ENCODE results near the gene PLB1. TPM values are rescaled to one million over a fixed set of nuclear protein-coding genes. Genes with fewer than 3 reads are reported as not detected.

The PLB1 gene
- total RNA-seq, 2 experiments from 2014 or later, result 0.51 to 0.73 TPM

DNA sequence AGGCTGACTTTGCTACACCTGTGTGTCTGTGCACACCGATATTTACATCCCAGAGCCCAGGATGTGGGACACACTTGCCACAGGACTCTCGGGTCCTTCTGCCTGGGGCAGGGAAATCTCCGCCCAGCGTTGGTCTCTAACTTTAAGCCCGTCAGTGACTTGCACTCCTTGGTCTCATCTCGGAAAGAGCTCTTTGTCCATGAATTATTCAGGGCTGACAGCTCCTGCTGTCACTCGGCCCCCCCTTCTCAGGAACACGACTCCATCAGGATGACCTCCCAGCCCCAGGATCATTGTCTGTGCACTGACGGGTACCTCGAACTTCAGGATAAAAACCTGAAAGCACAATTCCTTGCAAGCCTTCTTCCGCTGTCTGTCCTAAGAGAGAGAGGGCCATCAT, 26.6 kb downstream of the PLB1 start:
- POLR2A ChIA-PET, result no interaction called here
- CTCF ChIA-PET, result no interaction called here

DNA sequence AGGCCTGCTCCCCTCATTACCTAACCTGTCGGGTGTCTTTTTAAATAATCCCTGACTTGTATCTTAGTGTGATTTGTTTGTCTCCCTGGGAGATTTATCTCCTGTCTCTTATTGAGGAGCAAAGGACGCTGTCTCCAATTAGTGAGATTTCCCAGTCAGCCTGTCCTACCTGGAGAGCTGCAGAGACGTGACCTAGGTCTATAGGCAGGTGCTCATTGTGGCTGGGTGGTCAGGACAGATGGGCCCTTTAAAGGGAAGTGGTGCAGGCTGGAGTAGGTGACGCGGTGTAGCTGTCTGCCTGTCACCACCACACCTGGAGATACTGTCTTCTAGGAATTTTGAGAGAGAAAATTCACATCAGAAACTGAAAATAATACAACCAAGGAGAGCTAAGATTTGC, 28.0 kb downstream of the PLB1 start:
- ChIA-PET POLR2A (no interaction called here), CTCF (no interaction called here)

GRCh38 chr2:28525481-28525880, 29.6 kb downstream of the PLB1 start:
- CTCF ChIA-PET, result no interaction called here
- POLR2A ChIA-PET, result no interaction called here

- ChIA-PET CTCF (no interaction called here), POLR2A (no interaction called here)
These were observed 30.8 kb downstream of the PLB1 start for GRCh38 chr2:28526527-28527132.

- ChIA-PET POLR2A (no interaction called here), CTCF (no interaction called here)
These were observed 31.3 kb downstream of the PLB1 start for GRCh38 chr2:28527196-28527595.

DNA sequence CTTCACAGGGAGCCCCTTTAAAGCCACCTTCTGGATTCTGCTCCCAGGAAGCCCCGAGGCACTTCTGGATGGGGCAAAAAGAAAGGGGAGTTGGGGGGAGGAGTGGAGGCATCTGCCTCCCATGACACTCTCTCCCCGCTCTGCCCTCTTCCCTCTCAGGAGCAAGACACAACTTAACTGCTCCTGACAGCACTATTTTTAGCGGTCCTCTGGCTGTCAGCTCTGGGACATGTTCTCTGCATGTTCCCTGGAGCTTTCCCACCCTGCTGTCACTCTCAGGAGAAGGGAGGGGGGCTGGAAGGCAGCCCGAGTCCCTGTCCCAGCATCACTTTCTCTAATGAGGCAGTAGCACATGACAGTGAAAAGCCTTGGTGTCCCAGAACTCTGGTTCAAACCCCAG, 32.3 kb downstream of the PLB1 start:
- POLR2A ChIA-PET, result no interaction called here
- CTCF ChIA-PET, result interaction anchor here (0.6 to 0.7 kb wide), 2 partner anchors 23 to 409 kb away, joined by 3 to 4 read pairs; no protein-coding TSS in a partner anchor

DNA sequence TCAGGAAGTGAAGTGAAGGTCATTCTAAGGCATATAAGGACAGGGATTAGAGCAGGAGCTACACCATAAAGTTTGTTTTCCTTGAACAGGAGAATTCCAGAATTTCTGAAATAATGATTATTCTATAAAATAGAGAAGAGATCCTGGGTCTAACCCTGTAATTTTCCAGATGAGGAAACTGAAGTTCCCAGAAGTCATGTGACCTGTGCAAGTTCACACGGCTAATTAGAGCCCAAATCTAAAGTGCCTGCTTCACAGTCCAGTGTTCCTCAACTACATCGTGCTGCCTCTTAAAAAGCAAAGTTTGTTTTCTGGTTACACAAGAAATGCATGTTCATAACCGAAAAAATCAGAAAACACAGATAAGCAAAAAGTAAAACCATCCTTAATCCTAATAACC, 34.9 kb downstream of the PLB1 start:
- ChIA-PET POLR2A (no interaction called here), CTCF (no interaction called here)

- ChIA-PET POLR2A (interaction anchor here (0.5 kb wide), 1 partner anchor 757 kb away, joined by 3 read pairs; no protein-coding TSS in a partner anchor), CTCF (no interaction called here)
These were observed 36.5 kb downstream of the PLB1 start for GRCh38 chr2:28532399-28532798.

- POLR2A ChIA-PET, result no interaction called here
- CTCF ChIA-PET, result no interaction called here
These were observed 37.3 kb downstream of the PLB1 start for GRCh38 chr2:28533044-28533680.

DNA sequence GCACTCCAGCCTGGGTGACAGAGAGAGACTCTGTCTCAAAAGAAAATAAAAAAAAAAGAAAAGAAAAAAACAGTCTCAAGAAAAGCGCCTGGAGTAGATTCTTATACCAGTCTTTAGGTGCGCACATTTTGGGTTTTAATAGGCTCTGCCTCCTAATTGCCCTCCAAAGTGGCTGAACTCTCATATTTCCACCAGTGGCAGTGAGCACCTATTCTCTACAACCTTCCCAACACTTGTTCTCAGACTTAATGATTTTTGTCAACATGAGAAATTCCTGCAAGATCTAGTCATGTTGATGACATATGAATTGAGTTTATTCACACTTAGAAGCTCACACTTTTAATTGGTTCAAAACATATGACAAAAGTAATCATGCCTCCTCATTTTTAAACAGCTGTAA, 39.0 kb downstream of the PLB1 start:
- POLR2A ChIA-PET, result no interaction called here
- CTCF ChIA-PET, result no interaction called here

DNA sequence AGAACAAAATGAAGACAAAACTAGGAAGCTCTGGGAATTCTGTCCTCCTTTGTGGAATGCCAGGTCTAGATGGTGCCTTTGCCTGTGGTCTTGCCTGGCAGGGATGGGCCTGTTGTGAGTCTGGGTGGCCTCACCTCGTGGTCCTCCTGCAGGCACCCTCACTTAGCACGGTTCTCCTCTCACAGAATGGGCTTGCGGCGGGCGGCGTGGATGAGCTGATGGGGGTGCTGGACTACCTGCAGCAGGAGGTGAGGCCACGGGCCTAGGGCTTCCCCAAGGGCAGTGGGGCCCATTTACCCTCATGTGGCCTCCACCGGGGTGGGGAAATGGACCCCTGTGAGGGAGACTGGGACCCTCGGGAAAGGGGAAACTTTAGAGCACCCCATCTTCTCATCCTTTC, 42.3 kb downstream of the PLB1 start:
- ChIA-PET CTCF (no interaction called here), POLR2A (no interaction called here)

- POLR2A ChIA-PET, result no interaction called here
These were observed 42.8 kb downstream of the PLB1 start for GRCh38 chr2:28538652-28539051.

GRCh38 chr2:28539118-28539541, 43.3 kb downstream of the PLB1 start:
- CTCF ChIA-PET, result no interaction called here
- POLR2A ChIA-PET, result no interaction called here

More at GRCh38 chr2:28538652-28539051, 42.8 kb downstream of the PLB1 start:
- CTCF ChIA-PET, result no interaction called here

DNA sequence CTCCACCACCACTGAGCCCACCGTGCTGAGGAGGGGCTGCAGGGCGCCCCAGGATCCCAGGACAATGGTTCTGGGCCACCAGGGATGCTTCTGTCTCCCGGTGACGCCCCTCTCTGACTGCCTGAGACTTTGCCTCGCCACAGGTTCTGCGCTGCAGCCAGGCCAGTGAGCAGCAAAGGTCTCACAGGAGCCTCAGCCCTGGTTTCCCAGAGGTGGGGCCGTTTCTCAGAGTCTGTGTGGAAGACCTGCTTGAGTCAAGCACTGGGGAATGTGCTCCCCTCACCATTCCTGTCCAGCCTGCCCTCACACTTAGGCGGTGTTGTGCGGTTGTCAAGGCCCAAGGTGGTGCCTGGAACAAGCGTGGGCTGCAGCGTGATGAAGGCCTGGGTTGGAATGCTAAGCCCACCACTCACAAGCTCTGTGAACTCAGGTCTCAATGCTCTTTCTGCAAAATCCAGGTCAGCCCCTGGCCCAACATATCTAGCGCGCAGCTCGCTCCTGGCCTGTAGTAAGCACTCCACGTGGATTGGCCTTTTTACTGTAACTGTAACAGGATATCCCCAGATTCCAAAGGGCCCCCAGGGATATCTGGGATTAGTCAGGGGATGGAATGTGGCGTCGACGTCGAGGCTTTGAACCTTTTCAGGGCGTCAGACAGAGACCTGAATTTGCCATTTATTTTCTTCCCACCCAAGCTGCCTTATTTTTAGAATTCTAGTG, 47.6 kb downstream of the PLB1 start:
- POLR2A ChIA-PET, result no interaction called here
- CTCF ChIA-PET, result no interaction called here

DNA sequence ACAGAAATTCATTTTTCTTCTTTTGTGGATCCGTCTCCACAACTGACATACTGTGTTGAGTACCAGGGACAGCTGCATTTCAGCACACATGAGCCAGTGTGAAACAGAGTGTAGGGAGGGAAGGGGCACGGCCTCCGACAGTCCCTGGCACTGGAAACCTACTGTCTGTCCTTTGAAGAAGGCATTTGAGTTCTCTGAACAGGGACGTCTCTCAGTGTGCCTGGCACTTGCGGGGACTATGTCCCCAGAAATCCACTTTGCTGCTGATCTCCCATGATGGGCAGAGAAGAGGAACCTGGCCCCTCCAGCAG, 48.1 kb downstream of the PLB1 start:
- ChIA-PET POLR2A (no interaction called here), CTCF (interaction anchor here (1.3 kb wide), 1 partner anchor 51 kb away, joined by 4 read pairs; no protein-coding TSS in a partner anchor)

DNA sequence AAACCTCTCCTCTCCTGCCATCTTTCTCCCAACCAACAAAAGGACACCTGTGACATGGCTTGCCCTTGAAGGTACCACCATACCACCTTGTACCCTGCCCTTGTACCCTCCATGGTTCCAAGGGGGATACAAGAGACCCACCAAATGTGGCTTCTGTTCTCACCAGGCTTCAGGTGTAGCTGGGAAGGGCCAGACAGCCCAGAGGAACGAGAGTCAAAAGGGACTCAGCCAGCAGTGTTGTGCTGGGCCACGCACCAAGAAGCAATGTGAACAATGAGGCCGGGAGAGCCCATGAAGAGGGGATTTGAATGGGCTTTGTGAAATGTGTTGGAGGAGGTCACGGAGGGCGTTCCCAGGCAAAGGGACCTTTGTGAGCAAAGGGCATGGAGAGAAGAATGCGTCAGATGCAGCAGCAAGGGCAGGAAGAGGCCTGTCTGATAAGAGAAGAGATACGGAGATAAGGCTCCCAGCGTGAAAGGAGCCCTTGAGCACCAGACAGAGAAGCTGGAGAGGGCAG, 48.6 kb downstream of the PLB1 start:
- CTCF ChIA-PET, result interaction anchor here (1.3 kb wide), 1 partner anchor 50 kb away, joined by 4 read pairs; no protein-coding TSS in a partner anchor
- POLR2A ChIA-PET, result no interaction called here

- ChIA-PET POLR2A (no interaction called here), CTCF (interaction anchor here (1.3 kb wide), 1 partner anchor 50 kb away, joined by 4 read pairs; no protein-coding TSS in a partner anchor)
These were observed 49.2 kb downstream of the PLB1 start for GRCh38 chr2:28544922-28545589.

GRCh38 chr2:28545590-28546200, 49.8 kb downstream of the PLB1 start:
- POLR2A ChIA-PET, result no interaction called here
- CTCF ChIA-PET, result no interaction called here

DNA sequence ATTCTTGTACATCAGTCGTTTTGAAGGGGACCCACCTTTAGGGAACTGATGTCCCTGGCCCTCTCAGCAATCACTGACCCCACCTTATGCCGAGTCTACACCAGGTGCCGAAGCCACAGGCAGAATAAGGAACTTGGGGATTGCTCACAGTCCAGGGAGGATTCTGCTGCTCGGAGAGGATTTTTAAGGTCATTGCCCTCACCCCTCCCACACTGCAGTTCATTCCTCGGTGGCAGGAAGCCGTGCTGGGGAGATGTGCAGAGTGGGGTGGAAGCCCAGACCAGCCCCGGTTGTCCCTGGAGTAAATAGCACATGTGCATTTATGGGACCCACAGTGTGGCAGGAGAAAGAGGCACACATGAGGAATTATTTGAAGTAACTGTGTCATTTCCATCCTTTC, 50.4 kb downstream of the PLB1 start:
- CTCF ChIA-PET, result interaction anchor here (0.7 kb wide), 1 partner anchor 321 kb away, joined by 3 read pairs; no protein-coding TSS in a partner anchor
- POLR2A ChIA-PET, result no interaction called here

All from activated CD8-positive, alpha-beta memory T cell treated with anti-CD3 and anti-CD28 coated beads for 36 hours (primary cell).